Mammary epithelial cell (primary cell): ENCODE results near the gene ANKIB1.

Experiments
- EZH2 ChIP-seq: IDR thresholded peaks from 2 replicates; pipeline ENCODE4 v1.6.1; 2012; ENCODE audit warnings: low read length, inconsistent platforms, borderline replicate concordance
- TF ChIP-seq, protein P1 (sequence below), 2 donors: IDR thresholded peaks in 1 of 2; conservative IDR thresholded peaks in 1 of 2; 2 replicates each; pipeline ENCODE4 v1.5.1; 2011 to 2012; ENCODE audit warnings: inconsistent platforms in 2 of 2, low read length in 2 of 2, mild to moderate bottlenecking in 2 of 2, control low read depth in 1 of 2, low read depth in 1 of 2; ENCODE audit not compliant: insufficient read depth in 1 of 2; ENCODE audit errors: extremely low read depth in 1 of 2

DNA sequence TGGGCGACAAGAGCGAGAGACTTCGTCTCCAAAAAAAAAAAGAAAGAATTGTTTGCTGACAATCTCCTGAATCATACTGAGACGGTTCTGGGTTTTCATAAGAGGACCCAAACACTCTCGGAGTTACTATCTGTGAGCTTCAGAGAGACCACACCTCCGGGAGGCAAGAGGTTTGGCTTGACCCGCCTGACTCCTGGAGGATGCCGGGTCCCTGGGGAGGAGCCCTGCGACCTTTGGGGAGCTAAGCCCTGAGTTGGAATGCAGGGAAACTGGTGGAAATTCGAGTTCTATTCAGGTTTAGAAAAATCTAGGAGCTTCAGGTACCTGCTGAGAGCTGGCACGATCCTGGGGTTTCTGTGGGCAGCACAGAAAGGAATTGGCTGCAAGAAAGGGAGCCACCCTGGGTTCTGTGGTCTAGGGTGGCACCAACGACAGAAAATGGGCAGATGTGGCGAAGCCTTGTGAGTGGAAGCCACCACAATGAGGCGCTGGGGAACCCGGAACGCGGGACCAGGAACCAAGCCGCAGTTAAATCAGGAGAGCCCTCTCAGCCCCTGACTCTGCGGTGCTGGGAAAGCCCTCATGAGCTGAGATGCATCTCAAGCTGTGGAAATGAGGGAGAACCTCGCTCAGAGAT is 179.7 kb downstream of the ANKIB1 start:
- TF ChIP-seq, protein P1, sequence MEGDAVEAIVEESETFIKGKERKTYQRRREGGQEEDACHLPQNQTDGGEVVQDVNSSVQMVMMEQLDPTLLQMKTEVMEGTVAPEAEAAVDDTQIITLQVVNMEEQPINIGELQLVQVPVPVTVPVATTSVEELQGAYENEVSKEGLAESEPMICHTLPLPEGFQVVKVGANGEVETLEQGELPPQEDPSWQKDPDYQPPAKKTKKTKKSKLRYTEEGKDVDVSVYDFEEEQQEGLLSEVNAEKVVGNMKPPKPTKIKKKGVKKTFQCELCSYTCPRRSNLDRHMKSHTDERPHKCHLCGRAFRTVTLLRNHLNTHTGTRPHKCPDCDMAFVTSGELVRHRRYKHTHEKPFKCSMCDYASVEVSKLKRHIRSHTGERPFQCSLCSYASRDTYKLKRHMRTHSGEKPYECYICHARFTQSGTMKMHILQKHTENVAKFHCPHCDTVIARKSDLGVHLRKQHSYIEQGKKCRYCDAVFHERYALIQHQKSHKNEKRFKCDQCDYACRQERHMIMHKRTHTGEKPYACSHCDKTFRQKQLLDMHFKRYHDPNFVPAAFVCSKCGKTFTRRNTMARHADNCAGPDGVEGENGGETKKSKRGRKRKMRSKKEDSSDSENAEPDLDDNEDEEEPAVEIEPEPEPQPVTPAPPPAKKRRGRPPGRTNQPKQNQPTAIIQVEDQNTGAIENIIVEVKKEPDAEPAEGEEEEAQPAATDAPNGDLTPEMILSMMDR (conservative IDR thresholded peaks at IDR 0.05 in 1 of 2, IDR thresholded peaks at IDR 0.05 in 1 of 2; ENCODE audit: extremely low read depth in 1 of 2, insufficient read depth in 1 of 2, low read depth in 1 of 2, low read length in 2 of 2) = no peak
- no peak for TF ChIP-seq EZH2
